HEK293 (cell line): ENCODE results near the gene PPARD.
A peak's percentile ranks its signal among the peaks of the same experiment; 100 is the strongest.
"Not testable (repeated sequence)": the region's sequence is repeated elsewhere in the genome, so short reads cannot be mapped to it uniquely, and the experiment has no call there.

Experiments
- CTCF ChIA-PET: fragments of 350-600 bp; formaldehyde crosslinking; extraction: SDS; loops from one replicate; lab custom pipeline; 2021; ENCODE audit warnings: antibody characterized with exemption; lab: Yijun Ruan, JAX
- POLR2A ChIA-PET: fragments of 300-600 bp; formaldehyde crosslinking; extraction: SDS; loops from one replicate; lab custom pipeline; 2020; ENCODE audit warnings: antibody characterized with exemption, inconsistent platforms; lab: Yijun Ruan, JAX
- H3K27ac ChIP-seq: fragments of 200-500 bp; sonication (Bioruptor generic); 2 replicates; pipeline ENCODE4 v1.5.1; 2014; ENCODE audit warnings: low read depth, low read length, control low read depth, inconsistent platforms; ENCODE audit errors: extremely low read depth
- H3K36me3 ChIP-seq, 2 experiments: fragments of 200-500 bp in 1 of 2; sonication (Bioruptor generic) in 1 of 2; 1 replicate in 1 of 2; 2 replicates in 1 of 2; pipeline ENCODE4 v1.5.1; 2014 to 2017; ENCODE audit warnings: inconsistent platforms in 2 of 2, low read length in 2 of 2; ENCODE audit not compliant: control insufficient read depth in 2 of 2, insufficient read depth in 1 of 2
- H3K4me1 ChIP-seq: fragments of 200-500 bp; sonication (Bioruptor generic); 2 replicates; pipeline ENCODE4 v1.5.1; 2014; ENCODE audit warnings: mild to moderate bottlenecking, low read length, inconsistent platforms; ENCODE audit not compliant: control insufficient read depth, insufficient read depth
- H3K4me3 ChIP-seq: 2 replicates; pipeline ENCODE4 v1.5.1; 2011; ENCODE audit warnings: low read depth, mild to moderate bottlenecking, control low read depth, low read length, moderate library complexity
- H3K9me3 ChIP-seq: fragments of 200-500 bp; sonication (Bioruptor generic); 2 replicates; pipeline ENCODE4 v1.5.1; 2014; ENCODE audit warnings: low read depth, low read length, inconsistent platforms; ENCODE audit not compliant: control insufficient read depth, insufficient read depth
- CTCF ChIP-seq: fragments of 450-650 bp; formaldehyde crosslinking; IDR thresholded peaks from 2 replicates; pipeline ENCODE4 v1.5.1; 2016; ENCODE audit warnings: missing biosample characterization, missing genetic modification characterization
- KLF7 ChIP-seq: fragments of 450-650 bp; formaldehyde crosslinking; IDR thresholded peaks from 2 replicates; pipeline ENCODE4 v1.5.1; 2016; ENCODE audit warnings: missing biosample characterization, missing genetic modification characterization, borderline replicate concordance
- SP3 ChIP-seq: fragments of 450-650 bp; formaldehyde crosslinking; IDR thresholded peaks from 2 replicates; pipeline ENCODE4 v1.5.1; 2016; ENCODE audit warnings: missing biosample characterization, missing genetic modification characterization
- ZBTB17 ChIP-seq: fragments of 450-650 bp; formaldehyde crosslinking; IDR thresholded peaks from 2 replicates; pipeline ENCODE4 v1.5.1; 2016; ENCODE audit warnings: missing biosample characterization, missing genetic modification characterization
- ZFP69B ChIP-seq: fragments of 450-650 bp; formaldehyde crosslinking; IDR thresholded peaks from 2 replicates; pipeline ENCODE4 v1.5.1; 2016; ENCODE audit warnings: missing biosample characterization, missing genetic modification characterization
- ZNF521 ChIP-seq: fragments of 450-650 bp; formaldehyde crosslinking; IDR thresholded peaks from 2 replicates; pipeline ENCODE4 v1.5.1; 2017; ENCODE audit warnings: missing biosample characterization, mild to moderate bottlenecking, missing genetic modification characterization
- ZNF600 ChIP-seq: fragments of 450-650 bp; formaldehyde crosslinking; IDR thresholded peaks from 2 replicates; pipeline ENCODE4 v1.5.1; 2016; ENCODE audit warnings: missing biosample characterization, missing genetic modification characterization
- ZNF670 ChIP-seq: fragments of 450-650 bp; formaldehyde crosslinking; IDR thresholded peaks from 2 replicates; pipeline ENCODE4 v1.5.1; 2016; ENCODE audit warnings: missing biosample characterization, missing genetic modification characterization, low read depth
- TF ChIP-seq, protein P1 (sequence below): fragments of 450-650 bp; formaldehyde crosslinking; IDR thresholded peaks from 2 replicates; pipeline ENCODE4 v1.5.1; 2016; ENCODE audit warnings: missing biosample characterization, missing genetic modification characterization

The PPARD gene

DNA sequence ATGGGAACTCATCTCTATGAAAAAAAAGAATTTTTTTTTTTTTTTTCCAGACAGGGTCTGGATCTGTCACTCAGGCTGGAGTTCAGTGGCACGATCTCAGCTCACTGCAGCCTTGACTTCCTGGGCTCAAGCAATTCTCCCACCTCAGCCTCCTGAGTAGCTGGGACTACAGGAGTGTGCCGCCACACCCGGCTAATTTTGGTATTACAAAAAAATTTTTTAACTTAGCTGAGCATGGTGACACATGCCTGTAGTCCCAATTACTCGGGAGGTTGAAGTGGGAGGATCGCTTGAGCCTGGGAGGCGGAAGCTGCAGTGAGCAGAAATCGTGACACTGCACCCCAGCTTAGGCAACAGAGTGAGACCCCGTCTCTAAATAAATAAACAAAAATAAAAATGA lies 37.2 kb upstream of the PPARD start:
- Histone ChIP-seq H3K4me1 (no peaks in the 10 kb centered on the region), H3K4me3 (no peak overlapping the region), H3K36me3 (no peaks in the 10 kb centered on the region), H3K27ac (no peak overlapping the region), H3K9me3 (no peaks in the 10 kb centered on the region)
- ChIA-PET POLR2A (interaction anchor here (0.6 to 2.0 kb wide), 4 partner anchors 13 to 1356 kb away, joined by 3 to 16 read pairs (median 6); partner anchors contain the start of gene RPL10A), CTCF (interaction anchor here (0.6 to 4.3 kb wide), 15 partner anchors 9 to 473 kb away, joined by 3 to 32 read pairs (median 4); no protein-coding TSS in a partner anchor)
- TF ChIP-seq ZNF670 (no peak), CTCF (tag by site-specific recombination) (0 out of 2 replicates have a peak, but pooled peaks have one; percentile 19), ZNF521 (tag by site-specific recombination) (no peak), ZNF600 (0 out of 2 replicates have a peak, but pooled peaks have one; percentile 13), ZBTB17 (tag by site-specific recombination) (0 out of 2 replicates have a peak, but pooled peaks have one; percentile 21), SP3 (tag by site-specific recombination) (no peak; the same call in 1 of the 2 replicates)

DNA sequence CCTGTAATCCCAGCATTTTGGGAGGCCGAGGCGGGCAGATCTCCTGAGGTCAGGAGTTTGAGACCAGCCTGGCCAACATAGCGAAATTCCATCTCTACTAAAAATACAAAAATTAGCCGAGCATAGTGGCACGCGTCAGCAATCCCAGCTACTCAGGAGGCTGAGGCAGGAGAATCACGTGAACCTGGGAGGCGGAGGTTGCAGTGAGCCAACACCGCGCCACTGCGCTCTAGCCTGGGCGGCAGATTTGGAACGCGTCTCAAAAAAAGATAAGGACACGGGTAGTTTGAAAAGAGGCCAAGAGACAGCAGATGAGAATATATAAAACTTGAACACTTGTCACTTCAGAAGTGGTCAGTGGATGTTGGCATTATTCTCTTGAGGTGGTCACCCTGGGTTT lies 35.2 kb upstream of the PPARD start:
- CTCF ChIA-PET, result interaction anchor here (0.6 to 4.3 kb wide), 6 partner anchors 7 to 161 kb away, joined by 3 to 23 read pairs (median 4); no protein-coding TSS in a partner anchor
- H3K36me3 ChIP-seq, H3K4me3 ChIP-seq, H3K4me1 ChIP-seq, POLR2A ChIA-PET, H3K27ac ChIP-seq, H3K9me3 ChIP-seq: not testable (repeated sequence)

DNA sequence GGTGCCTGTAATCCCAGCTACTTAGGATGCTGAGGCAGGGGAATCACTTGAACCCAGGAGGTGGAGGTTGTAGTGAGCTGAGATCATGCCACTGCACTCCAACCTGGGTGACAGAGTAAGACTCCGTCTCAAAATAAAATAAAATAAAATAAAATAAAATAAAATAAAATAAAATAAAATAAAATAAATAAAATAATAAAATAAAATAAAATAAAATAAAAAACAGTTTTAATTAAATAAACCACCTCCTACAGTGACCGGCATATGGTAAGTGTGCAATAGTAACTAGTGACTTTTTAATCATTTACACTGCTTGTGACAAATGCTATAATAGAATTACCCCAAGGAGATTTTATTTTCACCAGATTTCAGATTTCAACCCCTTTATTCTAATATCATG lies 33.8 kb upstream of the PPARD start:
- ChIA-PET POLR2A (interaction anchor here (1.5 kb wide), 1 partner anchor 10 kb away, joined by 4 read pairs; no protein-coding TSS in a partner anchor), CTCF (interaction anchor here (0.8 to 1.8 kb wide), 2 partner anchors 17 to 159 kb away, joined by 3 to 8 read pairs; partner anchors contain the start of gene RPL10A)
- H3K4me1 ChIP-seq, H3K36me3 ChIP-seq, H3K9me3 ChIP-seq, H3K27ac ChIP-seq, H3K4me3 ChIP-seq: not testable (repeated sequence)

DNA sequence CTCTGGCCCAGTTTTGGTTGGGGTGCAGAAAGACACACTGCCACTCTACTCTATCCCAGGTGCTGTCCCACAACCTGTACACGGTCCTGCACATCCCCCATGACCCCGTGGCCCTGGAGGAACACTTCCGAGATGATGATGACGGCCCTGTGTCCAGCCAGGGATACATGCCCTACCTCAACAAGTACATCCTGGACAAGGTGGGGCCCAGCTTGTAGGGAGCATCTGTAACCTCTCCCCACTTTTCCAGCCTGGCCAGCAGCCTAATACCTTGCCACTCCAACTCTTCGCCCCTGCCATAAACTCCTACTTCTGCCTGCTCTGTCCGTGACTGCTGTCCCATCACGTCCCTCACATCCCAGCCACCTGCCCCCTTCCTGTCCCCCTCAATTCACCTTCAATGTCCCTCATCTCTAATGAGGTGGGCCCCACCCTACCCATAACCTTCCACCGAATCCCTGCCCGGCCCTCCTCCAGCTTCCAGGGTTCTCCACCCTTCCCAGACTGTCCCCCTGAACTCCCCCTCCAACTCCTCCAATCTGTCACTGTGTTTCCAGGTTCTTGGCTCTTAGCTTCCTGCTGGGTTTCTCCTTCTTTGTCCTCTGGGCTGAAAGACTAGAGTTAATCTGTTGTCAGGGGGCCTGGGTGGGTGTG lies 32.6 kb upstream of the PPARD start:
- Histone ChIP-seq H3K4me1 (no peaks in the 10 kb centered on the region), H3K27ac (no peak overlapping the region), H3K4me3 (no peak overlapping the region), H3K9me3 (no peaks in the 10 kb centered on the region), H3K36me3 (no peaks in the 10 kb centered on the region)
- POLR2A ChIA-PET, result interaction anchor here (1.3 to 1.5 kb wide), 2 partner anchors 9 to 18 kb away, joined by 4 to 6 read pairs; no protein-coding TSS in a partner anchor
- TF ChIP-seq KLF7 (tag by site-specific recombination) (no peak), ZFP69B (peak; percentile 67)
- TF ChIP-seq, protein P1, sequence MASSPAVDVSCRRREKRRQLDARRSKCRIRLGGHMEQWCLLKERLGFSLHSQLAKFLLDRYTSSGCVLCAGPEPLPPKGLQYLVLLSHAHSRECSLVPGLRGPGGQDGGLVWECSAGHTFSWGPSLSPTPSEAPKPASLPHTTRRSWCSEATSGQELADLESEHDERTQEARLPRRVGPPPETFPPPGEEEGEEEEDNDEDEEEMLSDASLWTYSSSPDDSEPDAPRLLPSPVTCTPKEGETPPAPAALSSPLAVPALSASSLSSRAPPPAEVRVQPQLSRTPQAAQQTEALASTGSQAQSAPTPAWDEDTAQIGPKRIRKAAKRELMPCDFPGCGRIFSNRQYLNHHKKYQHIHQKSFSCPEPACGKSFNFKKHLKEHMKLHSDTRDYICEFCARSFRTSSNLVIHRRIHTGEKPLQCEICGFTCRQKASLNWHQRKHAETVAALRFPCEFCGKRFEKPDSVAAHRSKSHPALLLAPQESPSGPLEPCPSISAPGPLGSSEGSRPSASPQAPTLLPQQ (tag by site-specific recombination), result peak; percentile 32; the same call in 1 of the 2 replicates
- CTCF ChIA-PET, result interaction anchor here (0.7 to 1.8 kb wide), 4 partner anchors 16 to 158 kb away, joined by 3 to 8 read pairs (median 3); partner anchors contain the start of gene RPL10A
